Stimulated activated naive B cell treated with anti-CD40 and anti-IgM and Interleukin-4, amounts not matched to agents 10 μg/mL and 1 μg/mL and 100 μg/mL, for 72 hours (primary cell): ENCODE results near the gene PHACTR2.
"Not testable (repeated sequence)": the region's sequence is repeated elsewhere in the genome, so short reads cannot be mapped to it uniquely, and the experiment has no call there.

Experiments used
- ATAC-seq, 2 donors: fragments of 150-1000 bp; cut with Tn5 transposase; replicated peaks; 2 replicates each; pipeline ENCODE4 v1.10.0; 2021; ENCODE audit warnings: moderate library complexity in 1 of 2
- DNase-seq: peaks from one replicate; pipeline ENCODE4 v3.0.0; 2021
- H3K27ac Mint-ChIP-seq: one replicate; pipeline ENCODE4 v1.8.0; 2022; ENCODE audit warnings: mild to moderate bottlenecking, mixed read lengths
- H3K27me3 Mint-ChIP-seq, 2 donors: one replicate each; pipeline ENCODE4 v1.8.0; 2022; ENCODE audit warnings: mixed read lengths in 2 of 2
- H3K36me3 Mint-ChIP-seq, 2 donors: one replicate each; pipeline ENCODE4 v1.8.0; 2022; ENCODE audit warnings: mixed read lengths in 2 of 2, mild to moderate bottlenecking in 1 of 2
- H3K4me1 Mint-ChIP-seq, 2 donors: one replicate each; pipeline ENCODE4 v1.8.0; 2022; ENCODE audit warnings: mixed read lengths in 2 of 2, mild to moderate bottlenecking in 1 of 2
- H3K4me3 Mint-ChIP-seq, 2 donors: one replicate each; pipeline ENCODE4 v1.8.0; 2022; ENCODE audit warnings: mild to moderate bottlenecking in 2 of 2, mixed read lengths in 2 of 2, moderate library complexity in 1 of 2
- H3K9me3 Mint-ChIP-seq, 2 donors: one replicate each; pipeline ENCODE4 v1.8.0; 2022; ENCODE audit warnings: mixed read lengths in 2 of 2, mild to moderate bottlenecking in 1 of 2

PHACTR2 gene

GRCh38 chr6:143731789-143732188 lies 54.0 kb downstream of the PHACTR2 start:
- Mint-ChIP-seq H3K4me1 (peaks cover 13 to 21% of the 10 kb centered on the region in 2 donors), H3K4me3 (no peak overlapping the region), H3K36me3 (peaks cover 0 to 3% of the 10 kb centered on the region in 2 donors), H3K27ac (no peak overlapping the region), H3K9me3 (peaks cover 3 to 5% of the 10 kb centered on the region in 2 donors), H3K27me3 (no peaks in the 10 kb centered on the region)
- no peak for DNase-seq
- no peak for ATAC-seq

GRCh38 chr6:143732536-143732935 lies 54.8 kb downstream of the PHACTR2 start:
- Mint-ChIP-seq H3K36me3 (no peaks in the 10 kb centered on the region), H3K27ac (no peak overlapping the region), H3K4me1 (peaks cover 10 to 21% of the 10 kb centered on the region in 2 donors), H3K4me3 (no peak overlapping the region), H3K9me3 (peaks cover 1 to 3% of the 10 kb centered on the region in 2 donors), H3K27me3 (no peaks in the 10 kb centered on the region)
- DNase-seq = no peak
- ATAC-seq = peak; percentile 38 to 63

GRCh38 chr6:143733510-143733909 lies 55.7 kb downstream of the PHACTR2 start:
- no peak for DNase-seq
- Mint-ChIP-seq H3K27me3 (no peaks in the 10 kb centered on the region), H3K9me3 (peaks cover 0 to 1% of the 10 kb centered on the region in 2 donors), H3K27ac (no peak overlapping the region), H3K4me3 (peak overlapping the region in 1 of 2 donors; percentile 31), H3K4me1 (peaks cover 10 to 21% of the 10 kb centered on the region in 2 donors), H3K36me3 (no peaks in the 10 kb centered on the region)
- peak; percentile 68 to 82 for ATAC-seq

- H3K27me3 Mint-ChIP-seq = no peaks in the 10 kb centered on the region
- peaks cover 0 to 1% of the 10 kb centered on the region in 2 donors for H3K9me3 Mint-ChIP-seq
- no peak overlapping the region for H3K27ac Mint-ChIP-seq
- ATAC-seq = no peak
- H3K4me1 Mint-ChIP-seq = peaks cover 10 to 21% of the 10 kb centered on the region in 2 donors
- no peak overlapping the region for H3K4me3 Mint-ChIP-seq
- DNase-seq = no peak
- no peaks in the 10 kb centered on the region for H3K36me3 Mint-ChIP-seq
Observed at GRCh38 chr6:143734641-143735063, 56.9 kb downstream of the PHACTR2 start.

- H3K4me1 Mint-ChIP-seq = not testable (repeated sequence)
Observed at GRCh38 chr6:143738072-143738690, 60.4 kb downstream of the PHACTR2 start.

GRCh38 chr6:143739341-143739851 lies 61.6 kb downstream of the PHACTR2 start:
- H3K4me1 Mint-ChIP-seq = no peaks in the 10 kb centered on the region
- H3K27me3 Mint-ChIP-seq = no peaks in the 10 kb centered on the region
- no peak for ATAC-seq
- no peaks in the 10 kb centered on the region for H3K36me3 Mint-ChIP-seq
- H3K9me3 Mint-ChIP-seq = no peaks in the 10 kb centered on the region
- H3K4me3 Mint-ChIP-seq = no peak overlapping the region
- no peak overlapping the region for H3K27ac Mint-ChIP-seq
- DNase-seq = no peak

More at GRCh38 chr6:143738072-143738690, 60.4 kb downstream of the PHACTR2 start:
- not testable (repeated sequence) for DNase-seq, H3K27ac Mint-ChIP-seq, ATAC-seq, H3K27me3 Mint-ChIP-seq, H3K36me3 Mint-ChIP-seq, H3K9me3 Mint-ChIP-seq, H3K4me3 Mint-ChIP-seq

- ATAC-seq = no peak
- Mint-ChIP-seq H3K9me3 (no peaks in the 10 kb centered on the region), H3K36me3 (no peaks in the 10 kb centered on the region), H3K27ac (no peak overlapping the region), H3K4me3 (no peak overlapping the region), H3K27me3 (no peaks in the 10 kb centered on the region), H3K4me1 (no peaks in the 10 kb centered on the region)
- no peak for DNase-seq
Observed at GRCh38 chr6:143740213-143740612, 62.4 kb downstream of the PHACTR2 start.

- DNase-seq (no peak), ATAC-seq (no peak)
- H3K36me3 Mint-ChIP-seq = no peaks in the 10 kb centered on the region
- peaks cover 0 to 5% of the 10 kb centered on the region in 2 donors for H3K4me1 Mint-ChIP-seq
- no peaks in the 10 kb centered on the region for H3K9me3 Mint-ChIP-seq
- no peak overlapping the region for H3K27ac Mint-ChIP-seq
- H3K4me3 Mint-ChIP-seq = no peak overlapping the region
- H3K27me3 Mint-ChIP-seq = no peaks in the 10 kb centered on the region
Observed at GRCh38 chr6:143741480-143741879, 63.7 kb downstream of the PHACTR2 start.

GRCh38 chr6:143742070-143742954 lies 64.5 kb downstream of the PHACTR2 start:
- DNase-seq (no peak), ATAC-seq (no peak)
- Mint-ChIP-seq H3K4me1 (peaks cover 0 to 5% of the 10 kb centered on the region in 2 donors), H3K36me3 (no peaks in the 10 kb centered on the region), H3K4me3 (no peak overlapping the region), H3K27ac (no peak overlapping the region), H3K27me3 (no peaks in the 10 kb centered on the region), H3K9me3 (no peaks in the 10 kb centered on the region)

- Mint-ChIP-seq H3K27ac (no peak overlapping the region), H3K4me1 (peaks cover 0 to 5% of the 10 kb centered on the region in 2 donors), H3K9me3 (no peaks in the 10 kb centered on the region), H3K36me3 (no peaks in the 10 kb centered on the region), H3K27me3 (no peaks in the 10 kb centered on the region), H3K4me3 (no peak overlapping the region)
- DNase-seq (no peak), ATAC-seq (no peak)
Observed at GRCh38 chr6:143742955-143743255, 65.1 kb downstream of the PHACTR2 start.

- DNase-seq = no peak
- Mint-ChIP-seq H3K9me3 (no peaks in the 10 kb centered on the region), H3K36me3 (no peaks in the 10 kb centered on the region), H3K27ac (no peak overlapping the region), H3K27me3 (no peaks in the 10 kb centered on the region), H3K4me3 (no peak overlapping the region), H3K4me1 (peaks cover 0 to 5% of the 10 kb centered on the region in 2 donors)
- no peak for ATAC-seq
Observed at GRCh38 chr6:143743301-143744166, 65.8 kb downstream of the PHACTR2 start.

GRCh38 chr6:143744551-143745165 lies 66.9 kb downstream of the PHACTR2 start:
- peaks cover 0 to 5% of the 10 kb centered on the region in 2 donors for H3K4me1 Mint-ChIP-seq
- H3K4me3 Mint-ChIP-seq = no peak overlapping the region
- no peak overlapping the region for H3K27ac Mint-ChIP-seq

GRCh38 chr6:143745166-143746133 lies 67.7 kb downstream of the PHACTR2 start:
- H3K9me3 Mint-ChIP-seq = no peaks in the 10 kb centered on the region
- no peaks in the 10 kb centered on the region for H3K36me3 Mint-ChIP-seq
- H3K27me3 Mint-ChIP-seq = no peaks in the 10 kb centered on the region
- H3K27ac Mint-ChIP-seq = no peak overlapping the region
- peaks cover 0 to 5% of the 10 kb centered on the region in 2 donors for H3K4me1 Mint-ChIP-seq
- H3K4me3 Mint-ChIP-seq = no peak overlapping the region
- no peak for ATAC-seq
- DNase-seq = no peak

More at GRCh38 chr6:143744551-143745165, 66.9 kb downstream of the PHACTR2 start:
- DNase-seq = no peak
- Mint-ChIP-seq H3K27me3 (no peaks in the 10 kb centered on the region), H3K9me3 (no peaks in the 10 kb centered on the region), H3K36me3 (no peaks in the 10 kb centered on the region)
- ATAC-seq = no peak
